GM21786 (cell line): Measurements from ENCODE around the gene SMARCA2.

Experiments used
- ATAC-seq: cut with Tn5 transposase; IDR thresholded peaks from one replicate; pipeline ENCODE4 v1.9.1; 2021; ENCODE audit not compliant: unreplicated experiment

Gene SMARCA2

GRCh38 chr9:2039294-2040180, 24.4 kb downstream of the SMARCA2 start:
- no peak for ATAC-seq

DNA sequence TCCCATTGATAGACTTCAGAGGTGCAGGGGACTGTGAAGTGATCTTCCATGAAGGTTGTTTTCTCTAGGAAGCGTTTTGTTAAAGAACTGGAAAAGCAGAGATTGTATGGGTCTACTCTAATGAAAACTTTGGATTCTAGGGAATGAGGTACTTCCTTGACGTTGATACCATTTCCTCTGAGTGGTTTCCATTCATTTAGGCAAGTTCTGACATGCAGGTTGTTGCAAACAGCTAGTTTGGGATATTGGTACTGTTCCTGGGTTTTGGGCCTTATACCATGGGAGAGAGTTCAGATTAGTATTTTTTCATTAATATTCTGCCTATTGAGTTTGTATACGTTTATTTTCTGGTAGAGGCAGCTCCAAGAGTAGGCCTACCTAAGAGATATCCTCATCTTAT, 25.7 kb downstream of the SMARCA2 start:
- ATAC-seq, result no peak

DNA sequence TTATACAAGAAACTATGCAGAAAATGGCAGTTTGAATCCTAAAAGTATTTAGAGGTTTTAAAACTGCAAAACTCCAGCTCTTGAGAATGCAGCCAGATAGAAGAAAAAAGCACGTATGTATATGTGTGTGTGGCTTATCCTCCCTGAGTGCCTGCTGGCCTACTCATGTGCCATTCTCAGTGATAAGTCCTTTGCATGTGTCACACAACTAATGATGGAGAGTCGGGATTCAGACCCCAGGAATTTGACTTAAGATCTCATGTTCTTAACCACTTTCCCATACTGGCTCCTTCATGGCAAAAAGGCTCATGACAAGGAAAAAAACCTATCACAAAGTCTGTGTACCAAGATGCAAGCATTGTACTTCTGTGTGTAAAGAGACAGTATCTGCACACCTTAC, 26.6 kb downstream of the SMARCA2 start:
- no peak for ATAC-seq

DNA sequence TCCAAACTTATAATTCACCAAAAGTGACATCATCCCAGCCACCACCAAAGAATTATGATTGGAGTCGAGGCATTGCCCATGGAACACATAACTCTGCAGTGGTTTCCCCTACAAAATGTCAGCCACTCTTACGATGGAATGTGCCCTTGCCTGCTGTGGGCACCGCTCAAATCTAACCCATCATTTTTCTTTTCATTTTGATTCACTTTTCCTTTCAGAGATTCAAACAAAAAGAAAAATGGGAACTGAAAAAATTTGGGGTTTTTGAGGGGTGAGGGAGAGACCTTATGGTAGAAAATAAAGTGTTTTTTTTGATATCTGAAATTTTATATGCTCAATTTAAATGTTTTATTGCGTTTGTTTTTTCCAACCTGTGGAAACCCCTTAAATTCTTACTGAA, 28.1 kb downstream of the SMARCA2 start:
- ATAC-seq, result no peak

GRCh38 chr9:2043881-2044462, 28.8 kb downstream of the SMARCA2 start:
- ATAC-seq, result peak; percentile 52

- ATAC-seq, result no peak
Measured at GRCh38 chr9:2047144-2047671, 32.1 kb downstream of the SMARCA2 start.

DNA sequence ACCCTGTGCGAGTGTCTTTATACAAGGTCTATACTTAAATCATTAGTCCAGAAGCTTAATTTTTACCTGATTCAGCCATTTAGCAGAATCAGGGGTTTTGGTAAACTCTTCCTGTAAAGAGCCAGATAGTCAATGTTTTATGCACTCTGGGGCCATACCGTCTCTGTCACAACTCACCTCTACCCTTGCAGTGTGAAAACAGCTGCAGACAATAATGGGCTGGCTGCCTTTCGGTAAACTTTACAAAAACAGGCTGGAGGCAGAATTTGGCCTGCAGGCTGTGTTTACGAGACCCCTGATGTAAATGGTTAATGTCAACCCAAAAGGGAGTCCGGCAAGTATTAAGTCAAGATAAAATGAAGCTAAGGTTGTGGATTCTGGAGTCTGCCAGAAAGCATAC, 32.8 kb downstream of the SMARCA2 start:
- no peak for ATAC-seq

GRCh38 chr9:2050236-2050635, 35.1 kb downstream of the SMARCA2 start:
- no peak for ATAC-seq

DNA sequence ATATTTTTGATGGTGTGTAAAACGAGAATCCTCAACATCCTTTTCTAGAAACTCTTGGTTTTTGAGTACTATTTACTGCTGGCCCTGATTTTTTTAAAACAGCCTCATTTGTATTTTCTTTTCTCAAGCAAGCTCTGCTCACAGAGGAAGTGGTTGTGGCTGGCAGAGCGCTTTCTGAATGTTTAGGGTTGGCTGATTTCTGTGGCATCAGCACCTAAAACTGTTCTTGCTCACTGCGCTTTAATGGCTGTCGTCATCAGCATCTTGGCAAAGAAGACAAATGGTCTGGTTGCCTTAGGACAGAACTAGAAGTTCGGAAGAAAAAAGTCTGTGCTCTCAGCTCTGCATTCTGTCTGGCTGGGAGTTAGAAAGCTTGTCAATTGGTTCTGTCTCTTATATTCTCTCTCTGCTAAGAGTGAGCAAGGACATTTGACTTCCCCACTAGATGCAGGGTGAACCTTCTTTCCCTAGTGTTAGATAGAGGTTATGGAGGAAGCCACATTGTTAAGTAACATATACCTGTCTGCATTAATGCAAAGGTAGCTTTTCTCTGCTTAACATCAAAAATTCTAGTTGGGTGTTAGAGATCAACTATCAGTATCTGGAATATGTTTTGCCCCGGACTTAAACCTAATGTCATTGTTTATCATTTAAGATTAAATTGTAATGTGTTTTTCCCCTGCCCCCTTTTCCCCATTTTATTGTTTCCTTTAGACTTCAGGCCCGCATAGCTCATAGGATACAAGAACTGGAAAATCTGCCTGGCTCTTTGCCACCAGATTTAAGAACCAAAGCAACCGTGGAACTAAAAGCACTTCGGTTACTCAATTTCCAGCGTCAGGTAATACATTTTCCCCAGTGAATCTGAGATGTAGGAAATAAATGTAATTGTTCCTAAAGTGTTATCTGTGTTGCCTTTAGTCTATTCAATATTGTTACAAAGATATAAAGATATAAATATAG, 39.0 kb downstream of the SMARCA2 start:
- ATAC-seq, result peak; percentile 94

GRCh38 chr9:2055203-2055658, 40.1 kb downstream of the SMARCA2 start:
- ATAC-seq, result no peak

DNA sequence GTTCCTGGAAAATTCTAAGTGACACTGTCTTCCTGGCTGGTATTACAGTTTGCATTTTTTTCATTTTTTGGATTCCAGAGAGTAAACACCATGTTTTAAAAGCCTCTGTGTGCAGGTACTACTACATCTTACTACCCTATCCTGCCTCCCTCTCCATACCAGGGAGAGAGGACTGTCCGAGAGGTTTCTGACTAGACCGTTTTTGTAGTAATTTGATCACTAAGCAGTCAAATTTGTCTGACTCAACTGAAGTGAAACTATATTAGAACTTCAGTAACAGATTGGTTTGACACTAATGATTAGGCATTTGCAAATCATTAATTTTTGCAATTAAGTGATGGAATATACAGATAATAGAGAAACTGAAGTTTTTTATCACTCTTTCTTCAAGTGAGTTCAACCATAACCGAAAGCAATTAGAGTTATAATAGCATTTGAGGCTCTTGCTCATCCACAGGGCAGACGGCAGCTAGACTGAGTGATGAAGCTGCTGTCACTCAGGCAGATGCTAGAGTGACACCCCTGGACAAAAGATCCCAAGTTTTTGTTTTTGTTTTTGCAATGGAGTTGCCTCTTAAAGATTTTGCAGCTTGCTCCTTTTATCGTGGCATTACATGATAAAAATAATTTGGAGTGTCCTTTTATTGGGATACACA, 44.3 kb downstream of the SMARCA2 start:
- no peak for ATAC-seq

- no peak for ATAC-seq
Measured at GRCh38 chr9:2060424-2060823, 45.3 kb downstream of the SMARCA2 start.

- no peak for ATAC-seq
Measured at GRCh38 chr9:2065704-2066103, 50.6 kb downstream of the SMARCA2 start.

DNA sequence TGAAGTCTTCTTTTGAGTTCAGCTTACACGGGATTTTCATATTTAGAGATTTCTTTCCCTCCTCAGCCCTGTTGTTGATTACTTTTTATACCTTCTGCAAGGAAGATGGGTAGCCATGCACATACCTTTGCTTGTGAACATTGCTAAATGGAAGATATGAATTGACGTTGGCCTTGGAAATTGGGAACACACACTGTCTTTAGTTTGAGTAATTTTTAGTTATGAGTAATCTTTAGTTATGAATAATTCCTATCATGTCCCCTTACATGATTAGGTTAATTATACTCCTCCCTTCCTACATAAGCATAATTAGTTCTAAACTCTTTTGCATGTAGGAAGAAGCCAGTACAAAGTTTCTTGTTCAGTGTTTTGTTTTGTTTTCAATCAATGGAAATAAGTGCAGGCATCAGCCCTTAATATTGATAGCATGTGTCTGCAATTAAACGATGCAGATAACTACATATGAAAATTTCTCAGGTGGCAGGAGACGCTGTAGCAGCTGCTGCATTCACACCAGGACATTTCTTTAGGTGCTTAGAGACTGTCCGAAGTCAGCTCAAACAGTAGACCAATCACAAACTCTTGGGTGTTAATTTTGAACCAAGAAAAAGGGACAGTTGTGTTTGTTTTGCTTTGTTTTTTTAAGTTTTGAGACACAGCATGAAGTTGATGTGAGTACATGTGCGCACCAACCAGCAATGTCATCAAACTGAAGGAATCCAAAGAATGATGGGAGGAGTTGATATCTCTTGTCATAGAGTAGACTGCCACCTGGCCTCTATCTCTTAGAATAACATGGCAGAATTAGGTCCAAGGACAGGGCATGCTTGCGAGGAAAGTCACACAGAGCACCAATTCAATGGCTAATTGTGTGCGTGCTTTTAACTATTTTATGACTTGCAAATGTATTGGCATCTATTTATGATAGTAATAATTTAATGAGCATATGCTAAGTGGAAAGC, 51.4 kb downstream of the SMARCA2 start:
- no peak for ATAC-seq

- ATAC-seq, result no peak
Measured at GRCh38 chr9:2072752-2073405, 57.7 kb downstream of the SMARCA2 start.

DNA sequence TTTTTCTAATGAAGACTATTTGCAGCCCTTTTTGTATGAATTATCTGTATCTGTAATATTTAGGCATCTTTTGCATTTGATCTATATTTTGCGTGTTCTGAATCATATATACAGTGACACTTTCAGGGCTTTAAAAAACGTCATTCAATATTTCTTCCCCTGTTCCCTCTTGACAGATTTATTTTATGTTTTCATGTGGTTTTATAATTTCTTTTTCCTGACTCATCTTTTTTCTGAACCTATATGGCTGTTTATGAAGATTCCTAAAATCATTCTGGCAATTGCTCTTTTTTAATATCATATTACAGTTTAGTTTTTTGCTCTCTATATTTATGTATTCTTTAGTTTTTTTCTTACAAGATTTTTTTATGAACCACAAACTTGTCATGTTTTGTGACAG, 67.6 kb downstream of the SMARCA2 start:
- ATAC-seq, result no peak

DNA sequence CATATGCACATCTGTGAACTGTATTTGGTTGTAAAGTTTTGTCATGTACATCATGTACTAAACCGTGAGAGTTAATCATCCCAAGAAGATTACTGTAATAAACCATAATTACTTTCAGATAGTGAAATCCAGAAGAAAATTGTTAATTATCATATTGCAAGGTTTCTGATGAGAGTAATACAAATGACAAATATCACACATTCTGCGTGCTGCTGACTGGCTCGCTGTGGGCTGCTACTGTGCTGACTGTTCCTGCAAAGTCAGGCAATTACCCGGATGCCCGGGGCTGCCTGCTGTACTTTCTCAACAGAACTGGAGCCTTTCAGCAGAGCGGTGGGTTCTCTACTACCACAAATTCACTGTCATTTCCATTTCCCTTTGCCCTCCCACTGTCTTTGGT, 68.3 kb downstream of the SMARCA2 start:
- ATAC-seq, result no peak

- no peak for ATAC-seq
Measured at GRCh38 chr9:2085716-2086115, 70.6 kb downstream of the SMARCA2 start.

DNA sequence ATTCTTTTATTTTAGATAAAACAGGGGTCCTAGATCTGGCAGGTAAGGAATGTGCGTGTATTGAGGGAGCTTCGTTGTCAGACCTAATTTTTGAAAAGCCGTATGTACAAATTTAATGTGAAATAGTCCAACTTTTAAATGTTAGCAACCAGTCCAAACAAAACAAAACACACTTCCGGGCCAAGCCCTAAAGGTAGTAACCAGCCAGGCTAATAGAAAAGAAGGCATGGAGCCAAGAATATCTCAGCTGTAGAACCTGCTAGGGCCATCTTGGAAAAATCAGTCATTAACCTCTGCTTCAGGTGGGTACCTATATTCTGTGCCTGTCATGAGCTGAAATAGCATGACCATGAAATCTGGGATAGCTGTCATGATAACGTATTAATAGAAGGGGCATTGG, 71.0 kb downstream of the SMARCA2 start:
- ATAC-seq, result no peak
